ENCODE data around the gene LCK.

Gene LCK

DNA sequence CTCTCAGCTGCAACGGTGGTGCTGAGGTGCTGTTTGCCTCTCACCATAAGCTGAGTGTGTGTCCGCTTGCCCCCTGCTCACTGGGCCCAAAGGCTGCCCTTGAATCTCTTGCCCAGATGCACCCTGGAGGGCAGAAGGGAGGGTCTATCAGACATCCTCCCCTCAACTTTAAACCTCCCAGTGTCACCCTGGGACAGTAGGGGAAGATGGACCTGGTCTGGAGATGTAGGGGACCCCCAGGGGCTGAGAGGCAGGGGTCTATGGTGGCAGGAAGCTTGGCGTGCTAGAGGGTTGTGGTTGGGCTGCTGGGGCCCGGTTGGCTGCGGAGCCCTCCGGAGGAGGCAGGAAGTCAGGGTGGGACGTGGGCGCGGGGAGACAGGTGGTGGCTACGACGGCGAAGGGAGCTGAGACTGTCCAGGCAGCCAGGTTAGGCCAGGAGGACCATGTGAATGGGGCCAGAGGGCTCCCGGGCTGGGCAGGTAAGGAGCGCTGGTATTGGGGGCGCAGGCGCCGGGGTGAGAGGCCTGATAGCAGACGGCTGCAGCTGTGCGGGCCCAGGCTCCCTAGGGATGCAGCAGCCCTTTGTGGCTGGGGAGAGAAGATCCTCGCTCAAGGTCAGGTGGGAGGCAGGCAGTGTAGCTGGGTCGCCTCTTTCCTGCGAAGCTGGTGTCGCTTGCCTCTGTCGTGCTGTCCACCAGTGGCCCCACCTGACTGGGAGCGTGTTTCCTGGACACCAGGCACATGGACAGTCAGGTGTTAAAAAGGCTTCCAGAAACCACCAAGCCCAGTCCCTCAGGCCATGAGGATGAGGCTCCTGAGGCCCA, at the start of gene LCK:
TSS of gene LCK (plus strand) at position 373 of the 824 bp plus-strand sequence. CDS start 23,065 bp downstream, outside the sequence.
- no peak for DNase-seq

DNA sequence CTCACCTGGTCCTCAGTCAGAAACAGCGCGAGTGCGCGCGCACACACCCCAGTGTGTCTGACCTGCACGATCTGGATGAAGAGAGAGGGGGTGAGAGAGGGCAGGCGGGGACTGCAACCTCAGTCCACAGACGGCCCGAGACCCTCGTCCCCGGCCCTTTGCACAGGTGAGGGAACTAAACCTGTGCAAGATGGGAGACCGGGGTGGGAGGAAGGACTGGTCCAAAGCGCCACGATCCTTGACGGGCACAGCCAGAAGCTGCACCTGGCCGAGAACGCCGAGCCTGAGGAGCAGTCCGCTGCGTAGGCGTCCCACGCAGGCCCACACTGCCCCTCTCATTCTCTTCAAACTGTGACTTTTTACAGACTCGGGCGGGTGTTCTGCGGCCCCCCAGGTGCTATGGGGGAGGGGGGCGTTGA, 46.1 kb upstream of the LCK start:
- no peak for DNase-seq

DNA sequence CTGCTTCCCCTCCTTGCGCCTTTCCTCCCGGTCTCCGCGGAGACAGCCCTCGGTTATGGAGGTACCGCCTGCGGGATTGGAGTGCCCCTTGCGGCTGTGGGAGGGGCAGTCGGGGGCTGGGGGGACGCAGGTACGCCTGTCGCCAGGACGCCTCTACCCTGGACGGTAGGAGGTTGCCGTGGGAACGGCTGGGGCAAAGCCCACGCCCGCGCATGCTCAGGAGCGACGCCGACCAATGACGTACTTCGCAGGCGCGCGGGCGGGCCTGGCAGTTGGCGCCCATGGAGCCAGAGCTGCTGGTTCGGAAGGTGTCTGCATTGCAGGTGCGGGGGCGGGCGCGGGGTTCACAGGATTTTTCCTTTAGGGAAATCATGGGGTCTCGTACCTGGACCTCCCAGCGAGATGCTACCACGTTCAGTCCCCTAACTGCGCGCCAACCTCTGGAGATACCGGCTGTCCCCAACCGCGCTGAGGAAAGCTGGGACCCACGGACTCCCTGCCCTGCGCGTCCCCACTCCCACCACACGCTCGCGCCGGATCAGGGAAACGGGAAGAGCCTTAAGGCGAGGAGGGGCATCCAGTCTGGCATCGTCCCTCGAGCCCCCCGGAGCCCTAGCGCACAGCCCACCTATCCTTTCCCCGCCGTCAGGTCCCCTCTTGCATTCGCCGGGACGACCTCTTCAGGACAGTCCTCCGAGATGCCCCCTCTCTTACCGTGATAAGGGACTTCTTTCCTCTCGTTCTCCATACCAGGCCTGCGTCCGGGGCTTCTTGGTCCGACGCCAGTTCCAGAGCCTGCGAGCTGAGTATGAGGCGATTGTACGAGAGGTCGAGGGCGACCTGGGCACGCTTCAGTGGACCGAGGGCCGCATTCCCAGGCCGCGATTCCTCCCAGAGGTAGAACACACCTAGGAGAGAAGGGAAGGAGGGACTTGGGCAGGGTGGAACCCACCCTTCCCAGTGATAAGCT, 45.4 kb upstream of the LCK start, which contains the start of gene IQCC:
TSS of gene IQCC (plus strand) at position 271 of the 970 bp plus-strand sequence. CDS start at position 282, 11 bp downstream.
- peak; percentile 32 to 63 for DNase-seq

DNA sequence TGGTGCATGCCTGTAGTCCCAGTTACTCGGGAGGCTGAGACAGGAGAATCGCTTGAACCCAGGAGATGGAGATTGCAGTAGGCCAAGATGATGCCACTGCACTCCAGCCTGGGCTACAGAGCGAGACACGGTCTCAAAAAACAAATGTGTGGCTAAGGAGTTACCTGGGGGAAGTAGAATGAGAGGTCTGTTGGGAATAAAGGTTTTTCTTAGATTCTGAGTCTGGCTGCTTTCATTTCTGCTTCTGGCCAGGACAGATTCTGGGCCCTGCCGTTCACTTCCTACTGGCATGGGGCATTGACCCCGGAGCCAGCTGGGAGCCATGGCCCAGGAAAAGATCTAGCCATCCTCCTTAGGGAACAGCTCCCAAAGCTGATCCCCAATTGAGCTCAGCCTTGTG, 42.6 kb upstream of the LCK start:
- DNase-seq: no peak

DNA sequence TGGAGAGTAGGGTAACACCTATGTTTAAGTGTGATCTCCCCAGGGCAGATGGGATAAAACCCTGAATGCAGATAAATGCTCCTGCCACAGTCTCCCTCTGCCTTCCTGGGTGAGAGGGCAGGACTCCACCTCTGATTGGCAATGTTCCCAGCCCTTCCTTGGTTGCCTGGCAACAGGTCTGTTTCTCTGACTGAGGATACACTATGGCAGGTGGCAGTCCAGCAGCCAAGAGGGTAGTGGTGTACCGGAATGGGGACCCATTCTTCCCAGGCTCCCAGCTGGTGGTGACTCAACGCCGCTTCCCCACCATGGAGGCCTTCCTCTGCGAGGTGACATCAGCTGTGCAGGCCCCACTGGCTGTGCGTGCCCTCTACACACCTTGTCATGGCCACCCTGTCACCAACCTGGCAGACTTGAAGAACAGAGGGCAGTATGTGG, 42.2 kb upstream of the LCK start, which contains the start of gene DCDC2B:
TSS of gene DCDC2B (plus strand) at position 199 of the 438 bp plus-strand sequence. CDS start at position 204, 5 bp downstream.
- DNase-seq: no peak

DNA sequence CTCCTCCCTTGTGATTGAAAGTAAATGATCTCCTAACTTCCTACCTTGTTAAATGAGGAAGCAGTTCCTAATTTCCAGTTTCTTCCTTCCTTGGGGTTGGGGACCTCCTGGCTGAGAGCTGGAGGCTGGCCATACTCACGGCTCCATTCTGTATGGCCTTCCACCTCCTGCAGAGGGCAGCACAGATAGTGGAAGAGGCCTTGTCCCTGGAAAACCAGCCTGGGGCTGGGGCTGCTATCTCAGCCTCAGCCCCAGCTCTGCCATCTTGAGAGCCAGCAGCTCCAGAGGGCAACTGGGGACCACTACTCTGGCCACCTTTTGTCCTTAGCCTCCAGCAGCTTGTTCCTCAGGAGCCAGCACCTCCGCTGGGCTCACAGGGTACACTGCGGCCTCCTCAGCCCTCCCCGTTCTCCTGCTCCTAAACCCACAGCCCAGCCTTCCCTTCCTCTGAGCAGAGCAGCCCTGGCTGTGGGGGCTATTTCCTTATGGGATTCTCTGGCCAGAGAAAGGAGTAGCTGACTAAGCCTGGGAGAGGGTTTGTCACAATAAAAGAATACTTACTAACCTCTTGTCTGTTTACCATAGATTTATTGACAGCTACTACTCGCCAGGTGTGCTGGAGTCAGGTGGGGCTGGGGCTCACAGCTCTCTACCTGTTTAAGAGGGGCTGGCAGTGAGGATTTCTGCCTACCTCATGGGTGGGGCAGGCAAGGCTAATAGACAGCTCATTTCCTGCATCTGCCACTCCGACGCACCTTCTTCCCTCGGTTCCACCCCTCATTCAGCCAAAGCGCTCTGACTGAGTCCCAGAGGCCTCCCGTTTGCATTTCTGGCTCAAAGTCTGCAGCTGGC, 35.2 kb upstream of the LCK start:
- DNase-seq: no peak

DNA sequence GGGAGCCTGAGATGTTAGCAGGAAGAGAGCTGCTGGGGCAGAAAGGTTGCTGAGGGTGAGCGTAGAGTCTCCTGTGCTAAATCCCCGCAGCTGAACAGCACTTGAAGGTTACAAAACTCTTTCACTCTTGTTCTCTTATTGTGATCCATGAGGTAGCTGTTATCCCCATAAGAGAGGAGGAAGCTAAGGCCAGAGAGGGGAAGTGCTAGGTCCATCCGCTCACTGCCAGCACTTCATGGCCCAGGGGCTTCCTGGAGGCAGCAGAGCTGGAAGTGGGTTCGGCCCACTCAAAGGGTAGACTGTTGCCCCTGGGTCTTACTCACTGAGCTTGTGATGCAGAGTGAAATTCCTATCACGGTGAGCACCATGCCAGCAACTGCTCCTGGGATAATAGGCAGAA, 34.5 kb upstream of the LCK start:
- DNase-seq: no peak

DNA sequence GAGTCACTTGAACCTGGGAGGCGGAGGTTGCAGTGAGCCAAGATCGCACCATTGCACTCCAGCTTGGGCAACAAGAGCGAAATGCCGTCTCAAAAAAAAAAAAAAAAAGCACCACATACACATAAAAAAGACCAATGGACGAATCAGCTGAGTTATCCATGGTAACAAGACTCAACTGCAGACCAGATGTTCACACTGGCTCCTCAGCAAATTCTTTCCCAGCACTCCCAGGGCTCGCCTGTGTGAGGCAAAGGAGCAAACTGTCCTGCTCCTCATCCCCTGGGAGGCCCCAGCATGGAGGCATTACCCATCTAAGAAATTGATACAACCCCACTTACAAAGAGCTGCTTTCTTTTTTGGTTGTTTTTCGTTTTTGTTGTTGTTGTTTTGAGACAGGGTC, 32.0 kb upstream of the LCK start:
- no peak for DNase-seq

DNA sequence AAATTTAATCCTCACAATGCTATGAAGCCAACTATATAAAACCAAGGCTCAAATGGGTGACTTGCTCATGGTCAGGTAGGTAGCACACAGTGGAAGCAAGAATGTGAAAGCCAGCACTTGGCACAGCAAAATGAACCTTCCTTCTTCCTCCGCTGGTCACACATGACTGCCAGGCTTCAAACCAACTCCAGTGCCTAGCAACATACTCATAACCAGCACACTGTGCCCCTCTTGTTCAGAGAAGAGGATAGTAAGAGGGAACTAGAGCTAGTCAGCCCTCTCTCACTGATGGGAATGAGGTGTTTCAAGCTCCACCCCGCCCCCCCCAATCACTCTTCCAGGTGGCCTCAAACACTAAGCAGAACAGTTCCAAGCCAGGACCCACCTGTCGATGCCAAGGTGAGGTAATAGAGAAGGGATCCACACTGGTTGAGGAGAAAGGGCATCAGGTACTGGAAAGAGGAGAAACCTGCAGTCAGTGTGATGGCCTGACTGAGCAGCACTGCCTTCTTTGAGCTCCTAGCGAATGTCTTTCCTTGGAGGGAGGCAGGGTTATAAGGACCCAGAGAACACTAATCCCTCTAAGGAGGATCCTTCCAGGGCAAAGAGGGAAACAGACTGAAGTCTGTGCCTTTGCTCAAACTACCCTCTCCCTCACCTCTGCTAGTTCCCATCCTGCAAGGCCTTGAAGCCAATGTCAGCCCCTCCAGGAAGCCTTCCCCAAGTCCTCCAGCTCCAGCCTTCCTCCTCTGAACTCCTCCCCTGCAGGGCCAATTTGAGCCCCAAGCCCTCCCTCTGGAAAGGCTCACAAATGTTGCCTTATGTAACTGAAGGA, 30.1 kb upstream of the LCK start:
- DNase-seq: no peak

DNA sequence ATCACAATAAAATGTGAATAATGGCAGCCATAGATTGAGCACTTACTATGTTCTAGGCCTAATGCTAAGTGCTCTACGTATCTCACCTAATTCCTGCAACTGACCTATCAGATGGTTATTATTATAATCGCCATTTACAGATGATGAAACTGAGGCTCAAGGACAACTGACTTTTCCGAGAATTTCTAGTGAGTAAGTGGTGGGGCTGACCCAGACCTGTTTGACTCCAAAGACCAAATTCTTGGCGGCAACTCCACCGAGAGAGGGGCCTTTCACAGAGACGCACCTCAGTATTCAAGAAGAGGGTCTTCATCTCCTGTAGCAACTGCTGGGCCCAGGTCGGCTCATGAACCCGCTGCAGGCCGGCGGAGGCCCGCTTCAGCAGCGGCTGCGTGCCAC, 29.5 kb upstream of the LCK start:
- no peak for DNase-seq

DNA sequence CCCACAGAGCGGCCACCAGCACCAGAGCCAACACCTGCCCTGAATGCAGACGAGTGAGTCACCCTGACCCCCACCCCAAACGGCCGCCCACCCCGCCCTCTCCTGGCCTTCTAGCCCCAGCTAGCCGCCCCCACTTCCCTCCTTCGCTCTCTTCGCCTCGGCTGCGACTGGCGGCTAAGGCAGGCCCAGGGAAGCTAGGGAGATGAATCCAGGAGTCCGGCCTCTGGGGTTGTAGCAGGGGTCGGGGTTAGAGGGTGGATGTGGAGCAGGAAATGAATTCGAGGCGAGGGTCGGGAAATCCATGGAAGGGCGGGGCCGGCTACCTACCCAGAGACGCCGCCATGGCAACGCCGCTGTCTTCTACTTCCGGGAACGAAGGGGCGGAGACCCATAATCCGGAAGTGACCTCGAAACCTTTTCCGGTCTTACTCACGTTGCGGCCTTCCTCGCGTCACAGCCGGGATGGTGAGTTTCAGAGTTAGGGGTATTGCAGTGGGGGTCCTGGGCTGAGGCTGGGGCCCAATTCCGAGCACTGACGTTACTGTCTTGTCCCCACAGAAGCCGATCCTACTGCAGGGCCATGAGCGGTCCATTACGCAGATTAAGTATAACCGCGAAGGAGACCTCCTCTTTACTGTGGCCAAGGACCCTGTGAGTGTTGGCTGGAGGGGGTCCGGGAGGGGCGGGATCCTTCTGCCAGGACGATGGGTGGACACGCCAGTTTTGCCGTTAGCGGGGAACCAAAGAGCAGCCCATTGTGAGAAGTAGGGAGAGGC, 28.9 kb upstream of the LCK start, which contains the start of the genes EIF3I and TMEM234:
TSS of gene EIF3I (plus strand) at position 428 of the 776 bp plus-strand sequence. CDS start at position 463, 35 bp downstream.
TSS of gene TMEM234 (minus strand) at position 374 of the 776 bp plus-strand sequence. CDS start at position 343, 31 bp downstream.
- peak; percentile 19 to 81 for DNase-seq

DNA sequence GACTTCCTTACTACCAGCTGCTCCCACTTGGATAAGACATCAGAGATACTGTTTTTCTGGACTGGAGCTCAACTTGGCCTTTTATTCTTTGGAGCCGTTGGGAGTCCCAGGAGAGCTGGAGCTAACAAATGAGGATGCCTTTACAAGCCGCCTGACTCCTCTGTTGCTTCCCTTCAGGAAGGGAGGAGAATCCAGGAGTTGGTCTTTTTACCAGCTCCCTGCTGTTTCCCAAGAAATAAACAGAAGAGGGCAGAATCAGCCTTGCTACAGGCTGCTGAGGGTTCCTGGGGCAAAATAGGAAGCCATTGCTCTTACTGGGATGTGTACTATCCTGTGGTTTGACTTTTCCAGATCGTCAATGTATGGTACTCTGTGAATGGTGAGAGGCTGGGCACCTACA, 27.4 kb upstream of the LCK start:
- DNase-seq: no peak

DNA sequence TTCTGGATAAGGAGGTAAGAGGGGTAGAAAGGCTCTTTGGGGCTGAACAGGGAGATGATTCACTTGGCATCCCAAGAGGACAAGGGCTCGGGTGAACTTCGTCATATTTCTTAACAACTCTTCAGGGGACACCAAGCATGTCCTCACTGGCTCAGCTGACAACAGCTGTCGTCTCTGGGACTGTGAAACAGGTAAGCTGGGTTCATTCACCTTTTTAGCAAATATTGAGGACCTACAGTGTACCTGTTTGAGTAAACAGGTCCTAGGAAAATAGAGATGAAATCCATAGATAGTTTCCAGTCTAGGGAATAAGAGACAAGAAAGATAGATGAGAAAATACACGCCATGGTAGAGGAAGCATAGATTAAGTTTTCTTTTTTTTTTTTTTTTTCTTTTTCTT, 26.8 kb upstream of the LCK start:
- no peak for DNase-seq

DNA sequence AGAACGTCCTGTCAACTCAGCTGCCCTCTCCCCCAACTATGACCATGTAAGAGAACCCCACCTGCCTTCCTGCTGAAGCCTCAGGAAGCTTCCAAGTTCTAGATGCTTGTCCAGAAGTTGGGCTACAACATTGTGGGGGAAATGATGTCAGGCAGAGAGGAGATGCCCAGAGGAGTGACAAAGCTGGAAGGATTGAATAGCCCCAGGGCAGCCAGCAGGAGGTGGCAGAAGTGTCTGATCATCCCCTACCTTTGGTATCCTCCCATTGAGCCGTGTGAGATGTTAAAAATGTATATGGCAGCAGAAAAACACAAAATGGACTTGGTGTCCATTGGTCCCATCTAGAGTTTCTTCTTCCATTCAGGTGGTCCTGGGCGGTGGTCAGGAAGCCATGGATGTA, 22.3 kb upstream of the LCK start:
- DNase-seq: no peak

DNA sequence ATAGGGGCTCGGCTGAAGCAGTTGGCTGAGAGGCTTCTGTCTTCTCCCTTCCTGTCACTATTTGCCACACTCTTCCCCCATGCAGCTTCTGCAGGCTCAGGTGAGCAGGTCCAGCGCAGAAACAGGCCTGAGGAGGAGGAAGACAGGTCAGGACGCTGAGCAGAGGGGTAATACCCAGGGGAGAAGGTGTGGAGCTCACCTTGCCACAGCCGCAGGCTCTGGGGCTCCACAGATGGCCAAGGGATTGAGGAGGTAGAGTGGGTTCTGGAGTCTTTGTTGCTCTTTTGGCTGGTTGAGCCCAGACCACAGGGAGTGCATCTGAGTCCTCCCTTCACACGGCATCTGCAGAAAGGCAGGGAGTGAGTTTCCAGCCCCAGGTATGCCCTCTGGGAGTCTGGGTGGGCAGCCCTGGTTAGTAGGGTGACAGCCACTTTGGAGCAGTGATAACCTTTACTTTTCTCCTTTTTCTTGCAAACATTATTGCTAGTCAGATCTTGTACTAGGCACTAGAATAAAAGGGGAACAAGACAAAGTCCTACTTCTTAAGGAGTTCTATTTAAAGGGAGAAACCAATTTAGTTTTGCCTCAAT, 19.1 kb upstream of the LCK start:
- DNase-seq: no peak

DNA sequence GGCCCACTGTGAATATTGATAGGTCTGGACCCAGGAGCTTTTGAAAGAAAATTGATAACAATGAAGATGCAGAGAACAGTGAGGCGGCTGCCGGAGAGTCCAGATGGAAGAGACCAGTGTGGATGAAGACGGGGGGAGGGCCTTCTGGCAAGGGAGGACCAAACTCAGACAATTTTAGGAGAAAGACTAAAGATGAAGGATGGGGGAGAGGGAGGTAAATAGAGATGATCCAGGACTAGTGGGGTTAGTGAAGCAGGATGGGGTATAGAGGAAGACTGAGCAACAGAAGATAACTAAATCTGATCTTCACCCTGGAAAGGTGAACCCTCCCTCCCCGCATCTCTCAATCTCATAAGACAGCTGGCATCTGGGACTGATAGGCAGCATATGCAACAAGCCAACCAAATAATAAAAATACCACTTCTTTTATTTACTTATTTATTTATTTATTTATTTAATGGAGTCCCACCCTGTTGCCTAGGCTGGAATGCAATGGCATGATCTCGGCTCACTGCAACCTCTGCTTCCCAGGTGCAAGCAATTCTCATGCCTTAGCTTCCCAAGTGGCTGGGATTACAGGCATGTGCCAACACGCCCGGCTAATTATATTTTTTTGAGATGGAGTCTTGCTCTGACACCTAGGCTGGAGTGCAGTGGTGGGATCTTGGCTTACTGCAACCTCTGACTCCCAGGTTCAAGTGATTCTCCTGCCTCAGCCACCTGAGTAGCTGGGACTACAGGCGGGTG, 18.3 kb upstream of the LCK start:
- no peak for DNase-seq

DNA sequence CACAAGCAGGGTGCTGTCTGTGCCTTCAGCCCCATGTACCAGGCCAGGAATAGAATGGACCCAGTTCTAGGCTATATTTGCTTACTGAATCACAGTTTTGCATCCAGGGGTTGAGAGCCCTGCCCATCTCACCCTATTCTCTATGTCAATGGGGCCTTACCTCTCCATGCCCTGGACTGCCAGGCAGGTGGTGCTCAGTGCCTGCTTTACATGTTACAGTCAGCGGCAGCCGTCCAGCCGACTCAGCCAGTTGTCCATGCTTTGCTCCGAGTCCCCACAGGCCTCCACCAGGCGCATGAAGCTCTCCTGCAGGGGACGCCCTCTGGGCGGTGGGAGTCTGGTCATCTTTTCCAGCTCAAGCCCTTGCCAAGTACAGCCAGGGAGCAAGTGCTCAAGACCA, 16.3 kb upstream of the LCK start:
- DNase-seq: no peak

DNA sequence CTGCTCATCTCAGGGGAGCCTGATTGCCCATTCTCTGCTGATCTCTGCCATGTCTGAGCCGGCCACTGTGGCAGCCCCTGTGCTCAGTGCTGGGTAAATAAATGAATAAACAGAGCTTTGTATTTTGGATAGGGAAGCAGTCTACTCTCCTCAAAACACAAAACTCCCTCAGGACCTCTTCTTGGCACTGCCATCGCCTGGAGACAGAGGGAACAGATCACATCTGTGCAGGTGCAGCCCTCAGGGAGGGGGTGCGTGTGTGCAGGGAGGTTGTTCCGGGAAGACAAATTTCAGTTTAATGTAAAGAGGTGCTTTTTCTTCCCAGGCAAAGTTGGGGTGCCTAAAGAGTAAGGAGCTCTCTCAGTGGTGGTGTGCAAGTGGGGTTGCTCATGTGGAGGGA, 11.7 kb upstream of the LCK start:
- no peak for DNase-seq

DNA sequence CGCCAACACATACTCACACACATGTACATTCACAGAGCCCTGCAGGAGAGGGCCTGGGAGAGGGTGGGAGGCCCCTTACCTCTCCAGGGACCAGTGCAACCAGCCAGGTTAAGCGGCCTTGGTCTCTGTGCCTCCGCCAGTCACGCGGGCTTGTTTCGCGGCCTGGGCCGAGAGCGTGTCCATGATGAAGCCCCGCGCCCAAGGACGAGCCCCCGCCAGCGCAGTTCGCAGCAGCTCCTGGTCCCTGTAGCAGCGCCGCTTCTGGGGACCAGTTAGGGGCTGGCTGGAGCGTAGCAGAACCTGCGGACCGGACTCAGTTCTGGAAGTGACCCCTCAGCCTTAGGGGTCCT, 11.3 kb upstream of the LCK start:
- no peak for DNase-seq

Measured in cerebellar nuclear complex (tissue), 1 donor.